Measurements from ENCODE around the gene ANXA5.

- TF ChIP-seq SIN3A (IDR thresholded peaks at IDR 0.05; ENCODE audit: borderline replicate concordance, insufficient read depth, low read length) (no peak), TAF1 (IDR thresholded peaks at IDR 0.05; ENCODE audit: borderline replicate concordance, insufficient read depth, low read length) (no peak), REST (IDR thresholded peaks at IDR 0.05; ENCODE audit: insufficient read depth in 1 of 2, low read depth in 2 of 2, low read length in 2 of 2) (no peak), POLR2AphosphoS5 (IDR thresholded peaks at IDR 0.05; ENCODE audit: low read depth, low read length) (no peak)
These were observed 19.3 kb downstream of the ANXA5 start for GRCh38 chr4:121677524-121677923.
